K562 (cell line): ENCODE measurements around the gene ATP13A4. TPM values are rescaled to one million over a fixed set of nuclear protein-coding genes. Genes with fewer than 3 reads are reported as not detected.

Experiments used
- BRD4 ChIP-seq: fragments of 200-600 bp; sonication (generic); IDR thresholded peaks from 2 replicates; pipeline ENCODE4 v1.6.1; 2017; ENCODE audit warnings: inconsistent platforms
- ELF2 ChIP-seq: fragments of 250-450 bp; sonication (Bioruptor Pico); IDR thresholded peaks from 2 replicates; pipeline ENCODE4 v1.5.0; 2021; ENCODE audit warnings: mild to moderate bottlenecking
- ETS2 ChIP-seq: IDR thresholded peaks from 2 replicates; pipeline ENCODE4 v1.6.1; 2016; ENCODE audit warnings: borderline replicate concordance, missing genetic modification characterization, mild to moderate bottlenecking, moderate library complexity, missing compliant biosample characterization; ENCODE audit not compliant: poor library complexity, severe bottlenecking
- KDM1A ChIP-seq, 2 experiments: fragments of 450-650 bp; IDR thresholded peaks; 2 replicates each; pipeline ENCODE4 v1.6.1; 2016; ENCODE audit warnings: mild to moderate bottlenecking in 2 of 2
- KLF1 ChIP-seq: fragments of 450-650 bp; IDR thresholded peaks from 2 replicates; pipeline ENCODE4 v1.6.1; 2016; ENCODE audit warnings: missing genetic modification characterization, missing compliant biosample characterization
- NFXL1 ChIP-seq: fragments of 450-650 bp; formaldehyde crosslinking; IDR thresholded peaks from 2 replicates; pipeline ENCODE4 v1.4.0; 2021; ENCODE audit warnings: mild to moderate bottlenecking
- RAD21 ChIP-seq, 2 experiments: fragments of 250-450 bp in 1 of 2; fragments of 450-650 bp in 1 of 2; sonication (Bioruptor Pico) in 1 of 2; formaldehyde crosslinking in 1 of 2; IDR thresholded peaks in 1 of 2; conservative IDR thresholded peaks in 1 of 2; 2 replicates each; pipeline versions ENCODE4 v1.4.0 to v1.8.0; 2020 to 2022; ENCODE audit warnings: mild to moderate bottlenecking in 2 of 2, moderate library complexity in 1 of 2
- RAD51 ChIP-seq: fragments of 450-650 bp; IDR thresholded peaks from 2 replicates; pipeline ENCODE4 v1.7.1; 2016; ENCODE audit warnings: low read depth, mild to moderate bottlenecking, borderline replicate concordance
- SMARCA4 ChIP-seq: fragments of 450-650 bp; IDR thresholded peaks from 2 replicates; pipeline ENCODE4 v1.6.1; 2016
- SMARCE1 ChIP-seq: fragments of 450-650 bp; IDR thresholded peaks from 2 replicates; pipeline ENCODE4 v1.7.1; 2016; ENCODE audit warnings: mild to moderate bottlenecking
- SPI1 ChIP-seq: IDR thresholded peaks from 2 replicates; pipeline ENCODE4 v1.6.1; 2011; ENCODE audit warnings: low read depth, low read length, control low read depth, borderline replicate concordance
- TAF15 ChIP-seq: fragments of 200-400 bp; formaldehyde crosslinking; IDR thresholded peaks from 2 replicates; pipeline ENCODE4 v1.6.1; 2017; ENCODE audit warnings: mild to moderate bottlenecking, low read depth, low read length, moderate library complexity
- U2AF1 ChIP-seq: fragments of 200-400 bp; formaldehyde crosslinking; optimal IDR thresholded peaks from 2 replicates; pipeline ENCODE3; 2017; ENCODE audit warnings: mild to moderate bottlenecking, low read depth, low read length, moderate library complexity
- ZBTB8A ChIP-seq: fragments of 450-650 bp; IDR thresholded peaks from 2 replicates; pipeline ENCODE4 v1.6.1; 2018; ENCODE audit warnings: mild to moderate bottlenecking, moderate library complexity; ENCODE audit not compliant: partially characterized antibody
- ZFP30 ChIP-seq: fragments of 250-450 bp; sonication (Bioruptor Pico); IDR thresholded peaks from 2 replicates; pipeline ENCODE4 v1.8.0; 2022; ENCODE audit warnings: moderate library complexity, mild to moderate bottlenecking, inconsistent platforms, borderline replicate concordance
- ZNF175 ChIP-seq: fragments of 200-800 bp; sonication (Bioruptor generic); IDR thresholded peaks from 2 replicates; pipeline ENCODE4 v1.6.1; 2016; ENCODE audit warnings: low read depth, mild to moderate bottlenecking, missing genetic modification characterization, missing compliant biosample characterization
- ZNF23 ChIP-seq: fragments of 250-450 bp; sonication (Bioruptor Pico); IDR thresholded peaks from 2 replicates; pipeline ENCODE4 v1.4.0; 2020; ENCODE audit warnings: mild to moderate bottlenecking
- ZNF311 ChIP-seq: fragments of 250-450 bp; sonication (Bioruptor Pico); IDR thresholded peaks from 2 replicates; pipeline ENCODE4 v1.4.0; 2020; ENCODE audit warnings: mild to moderate bottlenecking, moderate library complexity
- ZNF77 ChIP-seq: fragments of 250-450 bp; sonication (Bioruptor Pico); IDR thresholded peaks from 2 replicates; pipeline ENCODE4 v1.5.0; 2020
- polyA plus RNA-seq, 8 experiments: library from polyadenylated mRNA; depleted of rRNA in 4 of 8; stranded (reverse) in 5 of 8; unstranded in 3 of 8; fragments of >200 nt; fragmentation: Nextera tagmentation in 2 of 8; fragmentation: Illumina TruSeq in 1 of 8; extraction: Ambion mirVana in 2 of 8; extraction: Trizol in 1 of 8; gene quantifications; 2 replicates each; pipeline versions ENCODE4 v1.2.1 to v1.2.3, GENCODE V29; 2011 to 2014; ENCODE audit warnings: inconsistent platforms in 1 of 8, missing spikeins in 1 of 8
- total RNA-seq, 7 experiments: library from RNA; depleted of rRNA in 6 of 7; stranded (reverse); fragments of >200 nt in 6 of 7; fragmentation: Illumina TruSeq in 2 of 7; extraction: Trizol in 2 of 7; gene quantifications; 2 replicates each; pipeline versions ENCODE4 v1.2.1 to v1.2.3, GENCODE V29; 2011 to 2021; ENCODE audit warnings: low replicate concordance in 1 of 7
- TF ChIP-seq, protein P1 (sequence below): fragments of 250-450 bp; sonication (Bioruptor Pico); IDR thresholded peaks from 2 replicates; pipeline ENCODE4 v1.5.0; 2021
- TF ChIP-seq, protein P2 (sequence below): sonication (generic); formaldehyde crosslinking; IDR thresholded peaks from 2 replicates; pipeline ENCODE4 v1.8.1; 2023; ENCODE audit warnings: mild to moderate bottlenecking, missing genetic modification reagents
- TF ChIP-seq, protein P3 (sequence below): sonication (generic); formaldehyde crosslinking; IDR thresholded peaks from 2 replicates; pipeline ENCODE4 v1.8.0; 2022; ENCODE audit warnings: mild to moderate bottlenecking, missing genetic modification reagents
- TF ChIP-seq, protein P4 (sequence below), 2 experiments: fragments of 200-800 bp in 1 of 2; sonication (Bioruptor generic) in 1 of 2; sonication (generic) in 1 of 2; formaldehyde crosslinking in 1 of 2; IDR thresholded peaks in 1 of 2; conservative IDR thresholded peaks in 1 of 2; 2 replicates each; pipeline versions ENCODE4 v1.5.0 to v1.6.1; 2016 to 2020; ENCODE audit warnings: missing compliant biosample characterization in 1 of 2, missing genetic modification characterization in 1 of 2, missing genetic modification reagents in 1 of 2

ATP13A4 gene
- total and polyA plus RNA-seq, 9 of the 15 experiments (the other 6 are each of a cell fraction or from before 2014, with no cell fraction given): 0.03 to 0.14 (median 0.07) TPM; not detected in 6

DNA sequence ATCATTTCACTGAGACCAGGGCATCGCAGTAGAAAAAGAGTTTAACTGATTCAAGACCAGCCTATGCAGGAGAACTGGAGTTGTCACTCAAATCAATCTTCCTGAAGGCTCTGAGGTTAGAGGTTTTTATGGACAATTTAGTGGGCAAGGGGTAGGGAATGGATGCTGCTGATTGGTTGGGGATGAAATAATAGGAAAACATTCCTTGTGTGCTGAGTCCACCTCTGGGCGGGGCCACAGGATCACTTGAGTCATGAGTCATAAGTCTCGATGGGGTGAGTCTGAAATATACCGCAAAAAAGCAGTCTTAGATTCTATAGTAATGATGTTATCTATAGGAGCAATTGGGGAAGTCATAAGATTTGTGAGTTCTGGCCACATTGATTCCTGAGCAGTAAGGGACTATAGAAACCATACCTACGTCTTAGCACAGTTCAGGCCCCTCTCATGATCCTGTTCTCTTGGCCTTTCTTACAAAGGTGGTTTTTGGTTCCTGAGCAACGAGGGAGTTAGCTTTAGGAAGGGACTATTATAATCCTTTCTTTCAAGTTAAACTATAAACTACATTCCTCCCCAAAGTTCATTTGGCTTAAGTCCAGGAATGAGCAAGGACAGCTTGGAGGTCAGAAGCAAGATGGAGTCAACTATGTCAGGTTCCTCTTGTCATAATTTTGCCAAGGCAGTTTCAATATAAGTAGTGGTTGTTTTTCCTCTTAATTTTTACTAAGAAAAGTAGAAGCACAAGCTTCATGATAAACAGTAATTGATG is 35.6 kb upstream of the ATP13A4 start (continued):
- no peak for TF ChIP-seq BRD4
- TF ChIP-seq SMARCA4: peak; percentile 63; the same call in 1 of the 2 replicates
- TF ChIP-seq SMARCE1: peak; percentile 83; the same call in 1 of the 2 replicates
- peak; percentile 98 for TF ChIP-seq ZNF175 (CRISPR knock-in tag)
- TF ChIP-seq ETS2 (tag): peak; percentile 63
- TF ChIP-seq RAD21 (CRISPR knock-in tag; conservative IDR thresholded peaks at IDR 0.05 in 1 of 2, IDR thresholded peaks at IDR 0.05 in 1 of 2): peak in 1 of 2 experiments; percentile 17; a peak in 1 of 4 replicates
- TF ChIP-seq ZNF77 (CRISPR knock-in tag): no peak
- no peak for TF ChIP-seq KLF1 (tag)
- no peak for TF ChIP-seq U2AF1
- TF ChIP-seq ZNF23 (CRISPR knock-in tag): peak; percentile 87
- TF ChIP-seq, protein P1, sequence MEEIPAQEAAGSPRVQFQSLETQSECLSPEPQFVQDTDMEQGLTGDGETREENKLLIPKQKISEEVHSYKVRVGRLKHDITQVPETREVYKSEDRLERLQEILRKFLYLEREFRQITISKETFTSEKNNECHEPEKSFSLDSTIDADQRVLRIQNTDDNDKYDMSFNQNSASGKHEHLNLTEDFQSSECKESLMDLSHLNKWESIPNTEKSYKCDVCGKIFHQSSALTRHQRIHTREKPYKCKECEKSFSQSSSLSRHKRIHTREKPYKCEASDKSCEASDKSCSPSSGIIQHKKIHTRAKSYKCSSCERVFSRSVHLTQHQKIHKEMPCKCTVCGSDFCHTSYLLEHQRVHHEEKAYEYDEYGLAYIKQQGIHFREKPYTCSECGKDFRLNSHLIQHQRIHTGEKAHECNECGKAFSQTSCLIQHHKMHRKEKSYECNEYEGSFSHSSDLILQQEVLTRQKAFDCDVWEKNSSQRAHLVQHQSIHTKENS (CRISPR knock-in tag): no peak
- peak; percentile 73 to 76 for TF ChIP-seq KDM1A (IDR thresholded peaks at IDR 0.05)
- TF ChIP-seq RAD51: no peak
- TF ChIP-seq, protein P2, sequence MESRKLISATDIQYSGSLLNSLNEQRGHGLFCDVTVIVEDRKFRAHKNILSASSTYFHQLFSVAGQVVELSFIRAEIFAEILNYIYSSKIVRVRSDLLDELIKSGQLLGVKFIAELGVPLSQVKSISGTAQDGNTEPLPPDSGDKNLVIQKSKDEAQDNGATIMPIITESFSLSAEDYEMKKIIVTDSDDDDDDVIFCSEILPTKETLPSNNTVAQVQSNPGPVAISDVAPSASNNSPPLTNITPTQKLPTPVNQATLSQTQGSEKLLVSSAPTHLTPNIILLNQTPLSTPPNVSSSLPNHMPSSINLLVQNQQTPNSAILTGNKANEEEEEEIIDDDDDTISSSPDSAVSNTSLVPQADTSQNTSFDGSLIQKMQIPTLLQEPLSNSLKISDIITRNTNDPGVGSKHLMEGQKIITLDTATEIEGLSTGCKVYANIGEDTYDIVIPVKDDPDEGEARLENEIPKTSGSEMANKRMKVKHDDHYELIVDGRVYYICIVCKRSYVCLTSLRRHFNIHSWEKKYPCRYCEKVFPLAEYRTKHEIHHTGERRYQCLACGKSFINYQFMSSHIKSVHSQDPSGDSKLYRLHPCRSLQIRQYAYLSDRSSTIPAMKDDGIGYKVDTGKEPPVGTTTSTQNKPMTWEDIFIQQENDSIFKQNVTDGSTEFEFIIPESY (CRISPR knock-in tag): no peak
- TF ChIP-seq NFXL1 (CRISPR knock-in tag): peak; percentile 66; the same call in 1 of the 2 replicates
- TF ChIP-seq SPI1: peak; percentile 79
- peak; percentile 53; the same call in 1 of the 2 replicates for TF ChIP-seq ELF2 (CRISPR knock-in tag)
- TF ChIP-seq, protein P3, sequence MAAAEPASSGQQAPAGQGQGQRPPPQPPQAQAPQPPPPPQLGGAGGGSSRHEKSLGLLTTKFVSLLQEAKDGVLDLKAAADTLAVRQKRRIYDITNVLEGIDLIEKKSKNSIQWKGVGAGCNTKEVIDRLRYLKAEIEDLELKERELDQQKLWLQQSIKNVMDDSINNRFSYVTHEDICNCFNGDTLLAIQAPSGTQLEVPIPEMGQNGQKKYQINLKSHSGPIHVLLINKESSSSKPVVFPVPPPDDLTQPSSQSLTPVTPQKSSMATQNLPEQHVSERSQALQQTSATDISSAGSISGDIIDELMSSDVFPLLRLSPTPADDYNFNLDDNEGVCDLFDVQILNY (CRISPR knock-in tag): no peak
- no peak for TF ChIP-seq ZBTB8A
- TF ChIP-seq, protein P4, sequence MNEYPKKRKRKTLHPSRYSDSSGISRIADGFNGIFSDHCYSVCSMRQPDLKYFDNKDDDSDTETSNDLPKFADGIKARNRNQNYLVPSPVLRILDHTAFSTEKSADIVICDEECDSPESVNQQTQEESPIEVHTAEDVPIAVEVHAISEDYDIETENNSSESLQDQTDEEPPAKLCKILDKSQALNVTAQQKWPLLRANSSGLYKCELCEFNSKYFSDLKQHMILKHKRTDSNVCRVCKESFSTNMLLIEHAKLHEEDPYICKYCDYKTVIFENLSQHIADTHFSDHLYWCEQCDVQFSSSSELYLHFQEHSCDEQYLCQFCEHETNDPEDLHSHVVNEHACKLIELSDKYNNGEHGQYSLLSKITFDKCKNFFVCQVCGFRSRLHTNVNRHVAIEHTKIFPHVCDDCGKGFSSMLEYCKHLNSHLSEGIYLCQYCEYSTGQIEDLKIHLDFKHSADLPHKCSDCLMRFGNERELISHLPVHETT (CRISPR knock-in tag; conservative IDR thresholded peaks at IDR 0.05 in 1 of 2, IDR thresholded peaks at IDR 0.05 in 1 of 2): peak in 1 of 2 experiments; percentile 86; a peak in 2 of 4 replicates
- TF ChIP-seq ZFP30 (CRISPR knock-in tag): no peak
- TF ChIP-seq TAF15: no peak
- TF ChIP-seq ZNF311 (CRISPR knock-in tag): peak; percentile 81; the same call in 1 of the 2 replicates
